Liver (tissue), 9 donors: ENCODE data around the gene ERC2. TPM values are rescaled to one million over a fixed set of nuclear protein-coding genes. Genes with fewer than 3 reads are reported as not detected.

Experiments used
- DNase-seq: peaks from one replicate; pipeline ENCODE4 v3.0.0-alpha.2; 2017; ENCODE audit warnings: low spot score
- H3K27ac ChIP-seq, 2 donors: one replicate each; pipeline ENCODE4 v1.7.0; 2013; ENCODE audit warnings: inconsistent platforms in 2 of 2, low read length in 2 of 2, control low read depth in 1 of 2, low read depth in 1 of 2, mild to moderate bottlenecking in 1 of 2
- H3K27me3 ChIP-seq, 4 donors: one replicate each; pipeline versions ENCODE4 v1.6.1 to v1.7.0; 2013; ENCODE audit warnings: low read length in 3 of 4, inconsistent platforms in 1 of 4, mild to moderate bottlenecking in 1 of 4, moderate library complexity in 1 of 4; ENCODE audit not compliant: control insufficient read depth in 4 of 4, insufficient read depth in 4 of 4
- H3K36me3 ChIP-seq, 4 donors: one replicate each; pipeline versions ENCODE4 v1.6.1 to v1.7.0; 2013; ENCODE audit warnings: low read length in 3 of 4, mild to moderate bottlenecking in 3 of 4, low read depth in 1 of 4, moderate library complexity in 1 of 4; ENCODE audit not compliant: control insufficient read depth in 4 of 4, insufficient read depth in 3 of 4
- H3K4me1 ChIP-seq, 4 donors: one replicate each; pipeline versions ENCODE4 v1.6.1 to v1.7.0; 2013; ENCODE audit warnings: low read length in 3 of 4, mild to moderate bottlenecking in 3 of 4, moderate library complexity in 1 of 4; ENCODE audit not compliant: control insufficient read depth in 4 of 4, insufficient read depth in 4 of 4
- H3K4me3 ChIP-seq, 3 donors: one replicate each; pipeline versions ENCODE4 v1.6.1 to v1.7.0; 2013; ENCODE audit warnings: low read length in 3 of 3, control low read depth in 1 of 3, low read depth in 1 of 3, mild to moderate bottlenecking in 1 of 3
- H3K9ac ChIP-seq, 2 donors: one replicate each; pipeline ENCODE4 v1.7.0; 2013; ENCODE audit warnings: low read length in 2 of 2, mild to moderate bottlenecking in 2 of 2, moderate library complexity in 2 of 2, control low read depth in 1 of 2, low read depth in 1 of 2
- H3K9me3 ChIP-seq, 4 donors: one replicate each; pipeline versions ENCODE4 v1.6.1 to v1.7.0; 2013; ENCODE audit warnings: low read length in 3 of 4; ENCODE audit not compliant: control insufficient read depth in 4 of 4
- ATF3 ChIP-seq: IDR thresholded peaks from 2 replicates; pipeline ENCODE4 v1.6.1; 2016; ENCODE audit warnings: antibody characterized with exemption
- EGR1 ChIP-seq, 2 donors: IDR thresholded peaks; 2 replicates each; pipeline ENCODE4 v1.6.1; 2016 to 2018; ENCODE audit warnings: antibody characterized with exemption in 2 of 2, low read depth in 2 of 2
- FOXA1 ChIP-seq: IDR thresholded peaks from 2 replicates; pipeline ENCODE4 v1.6.1; 2016; ENCODE audit warnings: antibody characterized with exemption
- GABPA ChIP-seq, 2 donors: IDR thresholded peaks in 1 of 2; conservative IDR thresholded peaks in 1 of 2; 2 replicates each; pipeline ENCODE4 v1.6.1; 2016; ENCODE audit warnings: antibody characterized with exemption in 2 of 2, mild to moderate bottlenecking in 1 of 2, moderate library complexity in 1 of 2
- HNF4A ChIP-seq, 2 donors: conservative IDR thresholded peaks; 2 replicates each; pipeline ENCODE4 v1.6.1; 2016; ENCODE audit warnings: antibody characterized with exemption in 2 of 2, mild to moderate bottlenecking in 2 of 2
- JUND ChIP-seq, 2 donors: IDR thresholded peaks; 2 replicates each; pipeline ENCODE4 v1.6.1; 2016; ENCODE audit warnings: antibody characterized with exemption in 2 of 2
- MAX ChIP-seq: IDR thresholded peaks from 2 replicates; pipeline ENCODE4 v1.6.1; 2016; ENCODE audit warnings: antibody characterized with exemption
- REST ChIP-seq: IDR thresholded peaks from 2 replicates; pipeline ENCODE4 v1.6.1; 2016; ENCODE audit warnings: antibody characterized with exemption, mild to moderate bottlenecking
- SP1 ChIP-seq: IDR thresholded peaks from 2 replicates; pipeline ENCODE4 v1.6.1; 2018; ENCODE audit warnings: antibody characterized with exemption, mild to moderate bottlenecking
- TAF1 ChIP-seq: conservative IDR thresholded peaks from 2 replicates; pipeline ENCODE4 v1.6.1; 2016; ENCODE audit warnings: antibody characterized with exemption, mild to moderate bottlenecking
- ZBTB33 ChIP-seq: IDR thresholded peaks from 2 replicates; pipeline ENCODE4 v1.6.1; 2016; ENCODE audit warnings: antibody characterized with exemption
- WGBS: extraction: QIAGEN DNeasy Blood & Tissue Kit; methylation state at CpG from one replicate; pipeline ENCODE4 v1.1.7; 2013; 5-methylcytosine and 5-hydroxymethylcytosine counted together
- polyA plus RNA-seq, 2 donors: library from polyadenylated mRNA; stranded (reverse) in 1 of 2; unstranded in 1 of 2; fragments of 200-250 nt in 1 of 2; fragments of >200 nt in 1 of 2; fragmentation: Nextera tagmentation in 1 of 2; extraction: Ambion mirVana in 1 of 2; gene quantifications; one replicate each; pipeline versions ENCODE4 v1.2.1 to v1.2.3, GENCODE V29; 2013 to 2015
- total RNA-seq, 2 donors: library from RNA; depleted of rRNA; stranded (reverse); fragments of >200 nt; gene quantifications; one replicate each; pipeline ENCODE4 v1.2.3, GENCODE V29; 2014
- donor health status: healthy.
- donor health status: healthy.
- donor health status: healthy.
- donor health status: healthy.
- donor health status: healthy.

ERC2 gene
- total and polyA plus RNA-seq, 4 donors = 0.14 to 0.25 TPM; not detected in 2

- TF ChIP-seq ZBTB33 = no peak
- no peak for TF ChIP-seq ATF3
- TF ChIP-seq HNF4A (conservative IDR thresholded peaks at IDR 0.05) = no peak
- TF ChIP-seq FOXA1 = no peak
- no peak for TF ChIP-seq GABPA (IDR thresholded peaks at IDR 0.05 in 1 of 2, conservative IDR thresholded peaks at IDR 0.05 in 1 of 2)
Observed at GRCh38 chr3:55621026-55621422, 847.2 kb downstream of the ERC2 start (continued).

- Histone ChIP-seq H3K9ac (no peak overlapping the region), H3K4me3 (no peak overlapping the region), H3K36me3 (no peaks in the 10 kb centered on the region), H3K27ac (no peak overlapping the region), H3K4me1 (peaks cover 0 to 6% (median 0%) of the 10 kb centered on the region in 4 donors), H3K27me3 (no peaks in the 10 kb centered on the region), H3K9me3 (no peaks in the 10 kb centered on the region)
- no peak for DNase-seq
- TF ChIP-seq TAF1 (no peak), SP1 (no peak), ATF3 (no peak), EGR1 (IDR thresholded peaks at IDR 0.05; ENCODE audit: low read depth in 2 of 2) (no peak), HNF4A (conservative IDR thresholded peaks at IDR 0.05) (no peak), JUND (IDR thresholded peaks at IDR 0.05) (no peak), REST (no peak)
- 79% methylated on average over 12 of the region's 12 CpGs for WGBS
Observed at GRCh38 chr3:55620351-55621025, 847.8 kb downstream of the ERC2 start.

GRCh38 chr3:55619046-55619808 lies 849.0 kb downstream of the ERC2 start:
- no peaks in the 10 kb centered on the region for H3K36me3 ChIP-seq
- no peak overlapping the region for H3K4me3 ChIP-seq
- 92% methylated on average over 10 of the region's 10 CpGs for WGBS
- no peak for DNase-seq
- no peak for TF ChIP-seq ATF3
- no peak for TF ChIP-seq FOXA1
- no peak for TF ChIP-seq MAX
- no peak for TF ChIP-seq EGR1 (IDR thresholded peaks at IDR 0.05; ENCODE audit: low read depth in 2 of 2)
- TF ChIP-seq ZBTB33 = no peak
- peaks cover 0 to 6% (median 0%) of the 10 kb centered on the region in 4 donors for H3K4me1 ChIP-seq
- H3K9ac ChIP-seq = no peak overlapping the region
- no peaks in the 10 kb centered on the region for H3K27me3 ChIP-seq
- no peak overlapping the region for H3K27ac ChIP-seq
- H3K9me3 ChIP-seq = no peaks in the 10 kb centered on the region
